Activated CD4-positive, alpha-beta T cell treated with anti-CD3 and anti-CD28 coated beads, Interleukin-2, amount 10 ng/mL, durations not matched to agents 24 days and 14 days (primary cell): ENCODE results near the gene NFATC2. TPM values are rescaled to one million over a fixed set of nuclear protein-coding genes. Genes with fewer than 3 reads are reported as not detected.
"Not testable (repeated sequence)": the region's sequence is repeated elsewhere in the genome, so short reads cannot be mapped to it uniquely, and the experiment has no call there.

ENCODE experiments used
- DNase-seq: peaks from one replicate; pipeline ENCODE4 v3.0.0; 2022
- H3K27ac Mint-ChIP-seq: one replicate; pipeline ENCODE4 v1.8.0; 2022; ENCODE audit warnings: mild to moderate bottlenecking, mixed read lengths
- H3K27me3 Mint-ChIP-seq: one replicate; pipeline ENCODE4 v1.8.0; 2022; ENCODE audit warnings: mixed read lengths
- H3K36me3 Mint-ChIP-seq: one replicate; pipeline ENCODE4 v1.8.0; 2022; ENCODE audit warnings: low read depth, mild to moderate bottlenecking, mixed read lengths
- H3K4me1 Mint-ChIP-seq: one replicate; pipeline ENCODE4 v1.8.0; 2021; ENCODE audit warnings: mixed read lengths
- H3K4me3 Mint-ChIP-seq: one replicate; pipeline ENCODE4 v1.8.0; 2022; ENCODE audit warnings: mild to moderate bottlenecking, moderate library complexity, mixed read lengths
- H3K9me3 Mint-ChIP-seq: one replicate; pipeline ENCODE4 v1.8.0; 2021; ENCODE audit warnings: mixed read lengths
- intact Hi-C: fragments of 100-400 bp; cut with micrococcal nuclease; formaldehyde crosslinking; loops from one replicate; pipeline ENCODE4 v1.15.1; 2023
- total RNA-seq: library from RNA; stranded (reverse); gene quantifications from 2 replicates; pipeline ENCODE4 v1.2.3, GENCODE V29; 2022

The NFATC2 gene
- total RNA-seq, 1 donor from 2014 or later = 65.0 TPM

GRCh38 chr20:51469578-51470498, 72.7 kb downstream of the NFATC2 start:
- H3K4me1 Mint-ChIP-seq = peaks cover 51% of the 10 kb centered on the region
- intact Hi-C loops = loop anchor here (1.0 kb wide), 1 partner anchor 71 kb away; no protein-coding TSS in a partner anchor
- peaks cover 77% of the 10 kb centered on the region for H3K36me3 Mint-ChIP-seq
- DNase-seq = no peak
- H3K4me3 Mint-ChIP-seq = peak overlapping the region; percentile 63
- H3K27me3 Mint-ChIP-seq = no peaks in the 10 kb centered on the region
- H3K9me3 Mint-ChIP-seq = no peaks in the 10 kb centered on the region
- peak overlapping the region; percentile 82 for H3K27ac Mint-ChIP-seq

DNA sequence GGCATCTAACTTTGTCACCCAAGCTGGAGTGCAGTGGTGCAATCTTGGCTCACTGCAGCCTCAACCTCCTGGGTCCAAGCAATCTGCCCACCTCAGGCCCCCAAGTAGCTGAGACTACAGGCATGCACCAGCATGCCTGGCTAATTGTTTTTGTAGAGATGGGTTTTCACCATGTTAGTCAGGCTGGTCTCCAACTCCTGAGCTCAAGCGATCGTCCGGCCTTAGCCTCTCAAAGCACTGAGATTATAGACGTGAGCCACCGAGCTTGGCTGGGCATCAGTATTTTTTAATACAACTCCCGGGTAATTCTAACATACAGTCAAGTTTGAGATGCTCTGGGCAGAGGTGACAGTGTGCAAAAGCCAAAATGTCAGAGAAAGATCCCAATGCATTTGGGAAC, 73.5 kb downstream of the NFATC2 start:
- peak overlapping the region; percentile 76 for H3K27ac Mint-ChIP-seq
- H3K36me3 Mint-ChIP-seq = peaks cover 75% of the 10 kb centered on the region
- intact Hi-C loops = no loop called here
- DNase-seq = no peak
- H3K4me1 Mint-ChIP-seq = peaks cover 53% of the 10 kb centered on the region
- H3K27me3 Mint-ChIP-seq = no peaks in the 10 kb centered on the region
- H3K9me3 Mint-ChIP-seq = no peaks in the 10 kb centered on the region
- no peak overlapping the region for H3K4me3 Mint-ChIP-seq

GRCh38 chr20:51468636-51469035, 73.9 kb downstream of the NFATC2 start:
- Mint-ChIP-seq H3K4me1 (peaks cover 53% of the 10 kb centered on the region), H3K9me3 (no peaks in the 10 kb centered on the region), H3K4me3 (no peak overlapping the region), H3K27me3 (no peaks in the 10 kb centered on the region), H3K36me3 (peaks cover 75% of the 10 kb centered on the region), H3K27ac (no peak overlapping the region)
- no peak for DNase-seq
- intact Hi-C loops = no loop called here

DNA sequence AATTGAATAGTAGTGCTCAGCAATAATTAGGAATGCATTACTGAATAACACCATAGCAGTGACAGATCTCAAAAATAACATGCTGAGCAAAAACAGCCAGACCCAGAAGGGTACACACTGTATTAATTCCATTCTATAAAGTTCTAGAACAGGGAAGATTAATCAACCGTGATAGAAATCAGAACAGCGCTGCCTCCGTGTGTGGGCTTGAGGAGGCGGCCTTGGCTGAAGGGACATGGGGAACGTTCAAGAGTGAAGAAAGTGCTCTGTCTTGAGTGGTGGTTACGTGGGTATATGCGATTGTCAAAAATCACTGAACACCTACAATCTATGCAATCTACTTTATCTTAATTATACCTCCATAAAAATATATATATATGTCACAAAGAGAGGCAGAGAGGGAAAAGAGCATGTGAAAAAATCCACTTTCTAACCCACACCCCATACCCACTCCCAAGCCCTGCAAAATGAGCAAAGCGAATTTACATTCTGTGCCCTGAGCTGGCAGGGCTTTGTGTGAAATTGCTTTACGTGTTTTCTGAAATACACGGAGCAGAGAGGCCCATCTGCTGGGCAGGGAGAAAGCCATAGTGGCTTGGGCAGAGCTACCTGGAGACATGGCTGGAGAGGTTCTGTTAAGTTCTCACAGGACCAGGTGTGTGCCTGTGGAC, 74.4 kb downstream of the NFATC2 start:
- DNase-seq = no peak
- Mint-ChIP-seq H3K9me3 (no peaks in the 10 kb centered on the region), H3K4me3 (no peak overlapping the region), H3K36me3 (peaks cover 76% of the 10 kb centered on the region), H3K27ac (no peak overlapping the region), H3K4me1 (peaks cover 54% of the 10 kb centered on the region), H3K27me3 (no peaks in the 10 kb centered on the region)
- intact Hi-C loops = no loop called here

GRCh38 chr20:51463998-51464397, 78.5 kb downstream of the NFATC2 start:
- Mint-ChIP-seq H3K27me3 (no peaks in the 10 kb centered on the region), H3K4me3 (no peak overlapping the region), H3K36me3 (peaks cover 64% of the 10 kb centered on the region), H3K4me1 (peaks cover 24% of the 10 kb centered on the region), H3K27ac (no peak overlapping the region), H3K9me3 (no peaks in the 10 kb centered on the region)
- intact Hi-C loops = no loop called here
- no peak for DNase-seq

- Mint-ChIP-seq H3K4me1 (peaks cover 25% of the 10 kb centered on the region), H3K36me3 (peaks cover 66% of the 10 kb centered on the region), H3K9me3 (no peaks in the 10 kb centered on the region), H3K4me3 (no peak overlapping the region), H3K27ac (peak overlapping the region; percentile 62), H3K27me3 (no peaks in the 10 kb centered on the region)
- DNase-seq = no peak
- intact Hi-C loops = no loop called here
Measured at GRCh38 chr20:51463560-51463959, 79.0 kb downstream of the NFATC2 start.

- H3K27me3 Mint-ChIP-seq = no peaks in the 10 kb centered on the region
- no peak overlapping the region for H3K4me3 Mint-ChIP-seq
- no peaks in the 10 kb centered on the region for H3K9me3 Mint-ChIP-seq
- H3K36me3 Mint-ChIP-seq = peaks cover 62% of the 10 kb centered on the region
- H3K27ac Mint-ChIP-seq = no peak overlapping the region
- H3K4me1 Mint-ChIP-seq = peaks cover 22% of the 10 kb centered on the region
- intact Hi-C loops = no loop called here
- no peak for DNase-seq
Measured at GRCh38 chr20:51462566-51463276, 79.8 kb downstream of the NFATC2 start.

GRCh38 chr20:51461846-51462245, 80.7 kb downstream of the NFATC2 start:
- Mint-ChIP-seq H3K36me3 (peaks cover 61% of the 10 kb centered on the region), H3K4me1 (peaks cover 23% of the 10 kb centered on the region)
- DNase-seq, intact Hi-C loops, H3K27me3 Mint-ChIP-seq, H3K9me3 Mint-ChIP-seq, H3K27ac Mint-ChIP-seq, H3K4me3 Mint-ChIP-seq: not testable (repeated sequence)

GRCh38 chr20:51461306-51461705, 81.2 kb downstream of the NFATC2 start:
- Mint-ChIP-seq H3K36me3 (peaks cover 64% of the 10 kb centered on the region), H3K4me1 (peaks cover 25% of the 10 kb centered on the region), H3K4me3 (no peak overlapping the region), H3K9me3 (no peaks in the 10 kb centered on the region), H3K27ac (no peak overlapping the region), H3K27me3 (no peaks in the 10 kb centered on the region)
- intact Hi-C loops = no loop called here
- DNase-seq = no peak

GRCh38 chr20:51460569-51461265, 81.8 kb downstream of the NFATC2 start:
- peaks cover 62% of the 10 kb centered on the region for H3K36me3 Mint-ChIP-seq
- no peak overlapping the region for H3K4me3 Mint-ChIP-seq
- H3K9me3 Mint-ChIP-seq = no peaks in the 10 kb centered on the region
- no peak for DNase-seq
- H3K4me1 Mint-ChIP-seq = peaks cover 25% of the 10 kb centered on the region
- intact Hi-C loops = no loop called here
- no peaks in the 10 kb centered on the region for H3K27me3 Mint-ChIP-seq
- H3K27ac Mint-ChIP-seq = peak overlapping the region; percentile 58

GRCh38 chr20:51460163-51460562, 82.4 kb downstream of the NFATC2 start:
- H3K4me3 Mint-ChIP-seq = no peak overlapping the region
- DNase-seq = no peak
- peaks cover 61% of the 10 kb centered on the region for H3K36me3 Mint-ChIP-seq
- no peaks in the 10 kb centered on the region for H3K9me3 Mint-ChIP-seq
- peaks cover 23% of the 10 kb centered on the region for H3K4me1 Mint-ChIP-seq
- intact Hi-C loops = no loop called here
- H3K27me3 Mint-ChIP-seq = no peaks in the 10 kb centered on the region
- no peak overlapping the region for H3K27ac Mint-ChIP-seq

DNA sequence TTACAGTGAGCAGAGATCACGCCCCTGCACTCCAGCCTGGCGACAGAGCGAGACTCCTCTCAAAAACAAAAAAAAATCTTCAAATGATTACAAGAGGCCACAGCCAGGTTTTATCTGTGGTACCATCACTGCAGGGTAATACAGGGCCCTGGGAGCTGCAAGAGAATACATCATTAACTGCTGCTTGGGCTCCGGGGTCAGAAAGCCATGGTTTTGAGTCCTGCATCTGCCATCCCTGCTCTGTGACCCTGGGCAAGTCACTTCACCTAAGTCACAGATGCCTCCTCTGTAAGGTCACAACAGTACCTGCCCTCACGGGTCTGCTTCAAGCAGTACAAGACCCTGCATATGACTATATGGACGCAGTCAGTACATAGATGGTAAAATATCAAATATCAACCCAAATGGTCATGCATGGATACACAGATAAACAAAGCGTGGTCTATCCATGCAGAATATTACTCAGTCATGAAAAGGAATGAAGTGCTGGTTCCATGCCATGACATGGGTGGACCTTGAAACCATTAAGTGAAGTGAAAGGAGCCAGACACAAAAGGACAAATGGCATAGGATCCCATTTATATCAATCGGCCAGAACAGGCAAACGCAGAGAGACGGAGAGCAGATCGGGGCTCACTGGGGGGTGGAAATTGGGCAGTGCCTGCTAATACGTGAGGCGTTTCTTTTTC, 83.6 kb downstream of the NFATC2 start:
- Mint-ChIP-seq H3K27me3 (no peaks in the 10 kb centered on the region), H3K27ac (peak overlapping the region; percentile 12), H3K9me3 (peaks cover 3% of the 10 kb centered on the region), H3K36me3 (peaks cover 66% of the 10 kb centered on the region), H3K4me3 (no peak overlapping the region), H3K4me1 (peaks cover 19% of the 10 kb centered on the region)
- intact Hi-C loops = no loop called here
- DNase-seq = no peak

GRCh38 chr20:51457533-51457932, 85.0 kb downstream of the NFATC2 start:
- Mint-ChIP-seq H3K27ac (no peak overlapping the region), H3K9me3 (peaks cover 3% of the 10 kb centered on the region), H3K4me3 (no peak overlapping the region), H3K27me3 (no peaks in the 10 kb centered on the region), H3K4me1 (peaks cover 20% of the 10 kb centered on the region), H3K36me3 (peaks cover 69% of the 10 kb centered on the region)
- intact Hi-C loops = no loop called here
- DNase-seq = no peak
